OCI-LY7 (cell line): ENCODE data around the gene MAEA. TPM values are rescaled to one million over a fixed set of nuclear protein-coding genes. Genes with fewer than 3 reads are reported as not detected.

Experiments
- BruUV-seq: library from RNA; stranded (reverse); fragments of 400-500 nt; replicated peaks from 2 replicates; lab custom pipeline; 2021; lab: Mats Ljungman, UMichigan
- CTCF ChIA-PET: fragments of 300-600 bp; sonication (Branson Sonifier 250); formaldehyde crosslinking; loops from one replicate; lab custom pipeline; 2022; ENCODE audit warnings: antibody characterized with exemption; ENCODE audit not compliant: unreplicated experiment; lab: Charles Lee
- POLR2A ChIA-PET: fragments of 300-600 bp; sonication (Branson Sonifier 250); formaldehyde crosslinking; loops from one replicate; lab custom pipeline; 2022; ENCODE audit warnings: antibody characterized with exemption; lab: Charles Lee
- DNase-seq: peaks from one replicate; pipeline ENCODE4 v3.0.0-alpha.2; 2015; ENCODE audit warnings: low spot score
- H2AFZ ChIP-seq: fragments of 200-600 bp; sonication (generic), shearing (Covaris generic); 2 replicates; pipeline ENCODE4 v1.6.1; 2014; ENCODE audit warnings: mild to moderate bottlenecking, antibody characterized with exemption, low read length, moderate library complexity
- H3K27ac ChIP-seq: fragments of 200-600 bp; sonication (generic); 2 replicates; pipeline ENCODE4 v1.5.1; 2014; ENCODE audit warnings: mixed run types, low read depth, mild to moderate bottlenecking, moderate library complexity, low read length, inconsistent platforms; ENCODE audit not compliant: poor library complexity, severe bottlenecking
- H3K36me3 ChIP-seq: fragments of 200-600 bp; sonication (generic); 2 replicates; pipeline ENCODE4 v1.6.1; 2014; ENCODE audit warnings: mild to moderate bottlenecking, antibody characterized with exemption, low read length, moderate library complexity, mixed read lengths; ENCODE audit not compliant: insufficient read depth
- H3K4me1 ChIP-seq: fragments of 200-600 bp; sonication (generic); 2 replicates; pipeline ENCODE4 v1.5.1; 2014; ENCODE audit warnings: mild to moderate bottlenecking, low read length; ENCODE audit not compliant: insufficient read depth, poor library complexity, severe bottlenecking
- H3K4me2 ChIP-seq: fragments of 200-600 bp; sonication (generic); 2 replicates; pipeline ENCODE4 v1.6.1; 2014; ENCODE audit warnings: mild to moderate bottlenecking, low read length
- H3K4me3 ChIP-seq: fragments of 200-600 bp; sonication (generic); 2 replicates; pipeline ENCODE4 v1.5.1; 2014; ENCODE audit warnings: mild to moderate bottlenecking, low read depth, low read length; ENCODE audit not compliant: poor library complexity, severe bottlenecking
- H3K79me2 ChIP-seq: fragments of 200-600 bp; sonication (generic); 2 replicates; pipeline ENCODE4 v1.6.1; 2016; ENCODE audit warnings: low read depth, mild to moderate bottlenecking, low read length, moderate library complexity, mixed read lengths; ENCODE audit not compliant: insufficient read depth
- H3K9me2 ChIP-seq: fragments of 200-600 bp; sonication (generic); 2 replicates; pipeline ENCODE4 v1.6.1; 2016; ENCODE audit warnings: mild to moderate bottlenecking, low read length, mixed read lengths; ENCODE audit not compliant: insufficient read depth
- H3K9me3 ChIP-seq: fragments of 200-600 bp; sonication (generic); 2 replicates; pipeline ENCODE4 v1.6.1; 2014; ENCODE audit warnings: mild to moderate bottlenecking, mixed run types, low read length, mixed read lengths
- H4K20me1 ChIP-seq: fragments of 200-600 bp; sonication (generic); 2 replicates; pipeline ENCODE4 v1.6.1; 2014; ENCODE audit warnings: mild to moderate bottlenecking, antibody characterized with exemption, low read length, moderate library complexity, mixed read lengths; ENCODE audit not compliant: insufficient read depth
- CTCF ChIP-seq: fragments of 200-600 bp; sonication (generic); conservative IDR thresholded peaks from 2 replicates; pipeline ENCODE4 v1.5.1; 2014; ENCODE audit warnings: mild to moderate bottlenecking, antibody characterized with exemption, low read length, moderate library complexity, mixed read lengths
- EZH2phosphoT487 ChIP-seq: fragments of 200-600 bp; sonication (generic); IDR thresholded peaks from 2 replicates; pipeline ENCODE4 v1.6.1; 2018; ENCODE audit warnings: low read depth, borderline replicate concordance, mild to moderate bottlenecking, mixed run types, antibody characterized with exemption, low read length, moderate library complexity, mixed read lengths
- intact Hi-C: fragments of 100-400 bp; cut with micrococcal nuclease; formaldehyde crosslinking; loops from one replicate; pipeline ENCODE4 v1.10.0; 2022; ENCODE audit not compliant: unreplicated experiment
- total RNA-seq, 2 experiments: library from RNA; depleted of rRNA in 1 of 2; stranded (reverse); fragments of >200 nt in 1 of 2; shearing (Covaris generic) in 1 of 2; gene quantifications; 2 replicates each; pipeline ENCODE4 v1.2.3, GENCODE V29; 2014 to 2022

Gene MAEA
- total RNA-seq, 2 experiments from 2014 or later = 53.2 to 59.3 TPM

GRCh38 chr4:1379801-1380331 lies 90.2 kb downstream of the MAEA start:
- intact Hi-C loops = no loop called here
- Histone ChIP-seq H3K4me1 (no peaks in the 10 kb centered on the region), H3K4me3 (no peak overlapping the region), H4K20me1 (no peaks in the 10 kb centered on the region), H3K27ac (no peak overlapping the region), H3K79me2 (no peaks in the 10 kb centered on the region), H3K4me2 (no peak overlapping the region), H2AFZ (no peak overlapping the region), H3K9me3 (no peaks in the 10 kb centered on the region), H3K9me2 (no peaks in the 10 kb centered on the region), H3K36me3 (no peaks in the 10 kb centered on the region)
- BruUV-seq = no TSS peak
- POLR2A ChIA-PET = no interaction called here
- TF ChIP-seq EZH2phosphoT487 (no peak), CTCF (no peak)
- CTCF ChIA-PET = no interaction called here
- DNase-seq = no peak

- Histone ChIP-seq H3K36me3 (no peaks in the 10 kb centered on the region), H3K4me1 (no peaks in the 10 kb centered on the region), H3K9me3 (no peaks in the 10 kb centered on the region), H3K9me2 (no peaks in the 10 kb centered on the region), H3K4me3 (no peak overlapping the region), H3K4me2 (no peak overlapping the region), H3K79me2 (no peaks in the 10 kb centered on the region), H3K27ac (no peak overlapping the region), H2AFZ (no peak overlapping the region), H4K20me1 (no peaks in the 10 kb centered on the region)
- DNase-seq = no peak
- intact Hi-C loops = no loop called here
- ChIA-PET CTCF (no interaction called here), POLR2A (no interaction called here)
- BruUV-seq = no TSS peak
- TF ChIP-seq CTCF (no peak), EZH2phosphoT487 (no peak)
These were observed 90.9 kb downstream of the MAEA start for GRCh38 chr4:1380368-1381151.

- Histone ChIP-seq H3K9me3 (no peaks in the 10 kb centered on the region), H3K4me1 (no peaks in the 10 kb centered on the region), H3K4me2 (no peak overlapping the region), H3K27ac (no peak overlapping the region), H3K4me3 (no peak overlapping the region), H4K20me1 (no peaks in the 10 kb centered on the region), H3K79me2 (no peaks in the 10 kb centered on the region), H2AFZ (no peak overlapping the region), H3K9me2 (no peaks in the 10 kb centered on the region), H3K36me3 (peaks cover 6% of the 10 kb centered on the region; the same call in 1 of the 2 replicates)
- POLR2A ChIA-PET = no interaction called here
- TF ChIP-seq CTCF (no peak), EZH2phosphoT487 (no peak)
- DNase-seq = no peak
- intact Hi-C loops = no loop called here
- CTCF ChIA-PET = no interaction called here
- no TSS peak for BruUV-seq
These were observed 91.5 kb downstream of the MAEA start for GRCh38 chr4:1381181-1381621.
